Stomach (tissue), 4 donors: ENCODE data around the gene CFAP74.

ENCODE experiments used
- CTCF ChIP-seq, 7 experiments: fragments of 450-650 bp in 4 of 7; fragments of 200-600 bp in 3 of 7; sonication (generic) in 3 of 7; IDR thresholded peaks; one replicate each; pipeline ENCODE4 v1.5.1; 2016 to 2019; ENCODE audit warnings: antibody characterized with exemption in 7 of 7, control low read depth in 2 of 7, mild to moderate bottlenecking in 1 of 7
- EP300 ChIP-seq: sonication (generic); formaldehyde crosslinking; IDR thresholded peaks from one replicate; pipeline ENCODE4 v1.6.1; 2017; ENCODE audit warnings: antibody characterized with exemption
- POLR2AphosphoS5 ChIP-seq, 3 donors: sonication (generic); formaldehyde crosslinking; IDR thresholded peaks; one replicate each; pipeline ENCODE4 v1.6.1; 2016; ENCODE audit warnings: antibody characterized with exemption in 3 of 3

- TF ChIP-seq CTCF (IDR thresholded peaks at IDR 0.05), result no peak
- TF ChIP-seq POLR2AphosphoS5 (IDR thresholded peaks at IDR 0.05), result no peak
- TF ChIP-seq EP300, result no peak
Observed at GRCh38 chr1:1938613-1939295, 64.8 kb downstream of the CFAP74 start.
